HEK293T (cell line): ENCODE measurements around the gene MYO9A.

ENCODE experiments used
- CTCF ChIA-PET: fragments of 350-600 bp; formaldehyde crosslinking; extraction: SDS; loops from one replicate; lab custom pipeline; 2021; ENCODE audit warnings: antibody characterized with exemption, inconsistent platforms; lab: Yijun Ruan, JAX
- POLR2A ChIA-PET: fragments of 350-600 bp; formaldehyde crosslinking; extraction: SDS; loops from one replicate; lab custom pipeline; 2020; ENCODE audit warnings: antibody characterized with exemption, inconsistent platforms; lab: Yijun Ruan, JAX
- DNase-seq: peaks from one replicate; pipeline ENCODE4 v3.0.0; 2012; ENCODE audit warnings: mixed read lengths; ENCODE audit errors: extremely low spot score
- ARNT ChIP-seq: fragments of 450-650 bp; IDR thresholded peaks from 2 replicates; pipeline ENCODE4 v1.6.1; 2017; ENCODE audit warnings: mild to moderate bottlenecking
- BHLHE40 ChIP-seq: fragments of 450-650 bp; IDR thresholded peaks from 2 replicates; pipeline ENCODE4 v1.6.1; 2016; ENCODE audit warnings: mild to moderate bottlenecking, moderate library complexity, borderline replicate concordance
- CTBP1 ChIP-seq: fragments of 450-650 bp; IDR thresholded peaks from 2 replicates; pipeline ENCODE4 v1.6.1; 2016; ENCODE audit warnings: borderline replicate concordance
- ELF4 ChIP-seq: fragments of 450-650 bp; IDR thresholded peaks from 2 replicates; pipeline ENCODE4 v1.6.1; 2017; ENCODE audit warnings: antibody characterized with exemption
- FOXA1 ChIP-seq: fragments of 450-650 bp; IDR thresholded peaks from 2 replicates; pipeline ENCODE4 v1.6.1; 2016; ENCODE audit warnings: mild to moderate bottlenecking
- FOXK2 ChIP-seq: fragments of 450-650 bp; IDR thresholded peaks from 2 replicates; pipeline ENCODE4 v1.6.1; 2016; ENCODE audit warnings: mild to moderate bottlenecking
- FOXM1 ChIP-seq: fragments of 450-650 bp; IDR thresholded peaks from 2 replicates; pipeline ENCODE4 v1.6.1; 2017; ENCODE audit warnings: mild to moderate bottlenecking, borderline replicate concordance
- HDGF ChIP-seq: fragments of 450-650 bp; IDR thresholded peaks from 2 replicates; pipeline ENCODE4 v1.6.1; 2017; ENCODE audit warnings: antibody characterized with exemption, borderline replicate concordance
- L3MBTL2 ChIP-seq: fragments of 450-650 bp; conservative IDR thresholded peaks from 2 replicates; pipeline ENCODE4 v1.6.1; 2016; ENCODE audit warnings: mild to moderate bottlenecking
- LEF1 ChIP-seq: fragments of 450-650 bp; IDR thresholded peaks from 2 replicates; pipeline ENCODE4 v1.6.1; 2017; ENCODE audit warnings: mild to moderate bottlenecking, borderline replicate concordance
- NFRKB ChIP-seq: fragments of 450-650 bp; IDR thresholded peaks from 2 replicates; pipeline ENCODE4 v1.6.1; 2016; ENCODE audit warnings: mild to moderate bottlenecking, moderate library complexity
- PKNOX1 ChIP-seq: fragments of 450-650 bp; IDR thresholded peaks from 2 replicates; pipeline ENCODE4 v1.6.1; 2016
- SP1 ChIP-seq: fragments of 450-650 bp; IDR thresholded peaks from 2 replicates; pipeline ENCODE4 v1.6.1; 2017
- SUZ12 ChIP-seq: fragments of 450-650 bp; IDR thresholded peaks from 2 replicates; pipeline ENCODE4 v1.6.1; 2016; ENCODE audit warnings: mild to moderate bottlenecking
- TARDBP ChIP-seq: fragments of 450-650 bp; IDR thresholded peaks from 2 replicates; pipeline ENCODE4 v1.6.1; 2016
- ZNF384 ChIP-seq: fragments of 450-650 bp; IDR thresholded peaks from 2 replicates; pipeline ENCODE4 v1.6.1; 2016

Gene MYO9A

GRCh38 chr15:72050700-72051099 is 67.2 kb downstream of the MYO9A start:
- TF ChIP-seq FOXK2 (no peak), NFRKB (no peak)
- ChIA-PET CTCF (interaction anchor here (0.6 kb wide), 1 partner anchor 259 kb away, joined by 6 read pairs; no protein-coding TSS in a partner anchor), POLR2A (no interaction called here)
- no peak for DNase-seq

GRCh38 chr15:72047020-72047419 is 70.9 kb downstream of the MYO9A start:
- ChIA-PET CTCF (no interaction called here), POLR2A (no interaction called here)
- no peak for DNase-seq
- TF ChIP-seq CTBP1: no peak
- TF ChIP-seq ELF4: no peak
- TF ChIP-seq SUZ12: no peak
- TF ChIP-seq FOXK2: no peak

- ChIA-PET POLR2A (no interaction called here), CTCF (no interaction called here)
- no peak for TF ChIP-seq LEF1
- DNase-seq: no peak
Measured at GRCh38 chr15:72044956-72045355, 73.0 kb downstream of the MYO9A start.

DNA sequence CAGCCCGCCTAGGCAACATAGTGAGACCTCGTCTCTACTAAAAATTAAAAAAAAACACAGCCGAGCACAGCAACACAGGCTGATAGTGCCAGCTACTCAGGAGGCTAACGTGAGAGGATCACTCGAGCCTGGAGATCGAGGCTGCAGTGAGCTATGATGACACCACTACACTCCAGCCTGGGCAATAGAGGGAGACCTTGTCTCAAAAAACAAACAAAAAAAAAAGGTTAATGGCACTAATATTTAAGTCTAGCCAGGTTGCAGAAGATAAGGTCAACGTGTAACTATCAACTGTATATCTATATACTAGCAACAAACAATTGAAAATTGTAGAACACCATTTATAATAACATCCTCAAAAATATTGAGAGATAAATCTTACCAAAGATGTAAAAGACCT is 75.1 kb downstream of the MYO9A start:
- ChIA-PET CTCF (interaction anchor here (0.8 kb wide), 1 partner anchor 10 kb away, joined by 3 read pairs; no protein-coding TSS in a partner anchor), POLR2A (no interaction called here)
- no peak for DNase-seq
- TF ChIP-seq FOXA1 (no peak), FOXM1 (no peak), SUZ12 (no peak), ZNF384 (no peak), ARNT (no peak), SP1 (no peak), NFRKB (no peak), L3MBTL2 (no peak), BHLHE40 (no peak), FOXK2 (no peak), PKNOX1 (no peak), ELF4 (no peak)

DNA sequence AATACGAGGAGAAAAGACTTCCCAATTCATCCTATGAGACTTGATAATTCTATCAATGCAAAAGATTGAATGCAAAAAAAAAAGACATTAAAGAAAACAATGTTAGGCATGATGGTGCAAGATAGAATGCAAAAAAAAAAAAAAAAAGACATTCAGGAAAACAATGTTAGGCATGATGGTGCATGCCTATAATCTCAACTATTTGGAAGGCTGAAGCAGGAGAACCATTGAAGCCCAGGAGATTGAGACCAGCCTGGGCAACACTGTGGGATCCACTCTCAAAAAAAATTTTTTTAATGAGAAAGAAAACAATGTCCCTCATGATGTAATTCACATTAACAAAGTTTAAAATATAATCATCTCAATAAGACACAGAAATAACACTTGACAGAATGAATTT is 75.9 kb downstream of the MYO9A start:
- no peak for TF ChIP-seq ELF4
- no peak for DNase-seq
- POLR2A ChIA-PET: no interaction called here
- CTCF ChIA-PET: interaction anchor here (0.8 kb wide), 1 partner anchor 9 kb away, joined by 3 read pairs; no protein-coding TSS in a partner anchor

GRCh38 chr15:72037321-72037720 is 80.6 kb downstream of the MYO9A start:
- CTCF ChIA-PET: no interaction called here
- no peak for TF ChIP-seq FOXM1
- DNase-seq: no peak
- POLR2A ChIA-PET: no interaction called here

- TF ChIP-seq LEF1 (no peak), BHLHE40 (no peak), ELF4 (no peak), L3MBTL2 (no peak), FOXK2 (no peak), PKNOX1 (no peak), HDGF (no peak), ARNT (no peak), FOXM1 (no peak), TARDBP (no peak), FOXA1 (no peak), ZNF384 (no peak), SP1 (no peak), CTBP1 (no peak), SUZ12 (no peak), NFRKB (no peak)
- ChIA-PET POLR2A (no interaction called here), CTCF (no interaction called here)
- DNase-seq: no peak
Measured at GRCh38 chr15:72034859-72035650, 82.9 kb downstream of the MYO9A start.

GRCh38 chr15:72034351-72034750 is 83.6 kb downstream of the MYO9A start:
- POLR2A ChIA-PET: interaction anchor here (1.4 kb wide), 1 partner anchor 84 kb away, joined by 3 read pairs; the partner anchor contains the start of genes MYO9A and SENP8
- CTCF ChIA-PET: no interaction called here
- DNase-seq: no peak
- TF ChIP-seq ARNT (no peak), ELF4 (no peak), L3MBTL2 (no peak), LEF1 (no peak), NFRKB (no peak), BHLHE40 (no peak), HDGF (no peak), FOXM1 (no peak), CTBP1 (no peak), ZNF384 (no peak), PKNOX1 (no peak), FOXK2 (no peak)
